Left lung (tissue), 10 donors: ENCODE results near the gene TMUB2. TPM values are rescaled to one million over a fixed set of nuclear protein-coding genes. Genes with fewer than 3 reads are reported as not detected.
"Not testable (repeated sequence)": the region's sequence is repeated elsewhere in the genome, so short reads cannot be mapped to it uniquely, and the experiment has no call there.

ENCODE experiments used
- ATAC-seq: fragments of 200-7000 bp; cut with Tn5 transposase; one replicate; pipeline ENCODE4 v1.9.1; 2020; ENCODE audit warnings: moderate library complexity
- DNase-seq, 4 donors: peaks; one replicate each; pipeline ENCODE4 v3.0.0-alpha.2; 2013 to 2020
- H3K27ac ChIP-seq, 2 donors: fragments of 200-600 bp; sonication (generic) in 1 of 2; one replicate each; pipeline versions ENCODE4 v1.5.0 to v1.8.0; 2020 to 2021
- H3K27me3 ChIP-seq, 2 donors: fragments of 200-600 bp; sonication (generic) in 1 of 2; one replicate each; pipeline versions ENCODE4 v1.5.0 to v1.8.0; 2020 to 2021
- H3K36me3 ChIP-seq, 2 donors: fragments of 200-600 bp; sonication (generic) in 1 of 2; one replicate each; pipeline versions ENCODE4 v1.5.0 to v1.8.0; 2020 to 2021
- H3K4me1 ChIP-seq, 2 donors: fragments of 200-600 bp; one replicate each; pipeline ENCODE4 v1.8.0; 2021
- H3K4me3 ChIP-seq, 2 donors: fragments of 200-600 bp; sonication (generic) in 1 of 2; one replicate each; pipeline versions ENCODE4 v1.5.0 to v1.8.0; 2020 to 2021; ENCODE audit warnings: mild to moderate bottlenecking in 1 of 2
- H3K9me3 ChIP-seq, 2 donors: fragments of 200-600 bp; sonication (generic) in 1 of 2; one replicate each; pipeline versions ENCODE4 v1.5.0 to v1.8.0; 2020 to 2021
- intact Hi-C, 2 donors: fragments of 100-400 bp; cut with DNase I; formaldehyde crosslinking; loops; one replicate each; pipeline versions ENCODE4 v1.11.2 to v1.14.2; 2022
- polyA plus RNA-seq, 6 donors: library from polyadenylated mRNA; unstranded; fragments of 120-200 nt; gene quantifications; one replicate each; pipeline ENCODE4 v1.2.1, GENCODE V29; 2013; ENCODE audit not compliant: insufficient read length in 6 of 6
- total RNA-seq, 2 donors: library from RNA; stranded (reverse); fragmentation: NEBNext Ultra II Directional; extraction: Animal tissue kit (Norgen Biotek cat#: 25700); gene quantifications; one replicate each; pipeline ENCODE4 v1.2.1, GENCODE V29; 2021
- TF ChIP-seq, protein P1 (sequence below), 2 donors: fragments of 200-600 bp; sonication (generic) in 1 of 2; IDR thresholded peaks; one replicate each; pipeline versions ENCODE4 v1.5.0 to v1.8.0; 2021; ENCODE audit warnings: antibody characterized with exemption in 2 of 2
- donor health status: DM: no; HTN: yes; CAD: no.
- donor health status: DM: no; HTN: no; CAD: no.

Gene TMUB2
- total and polyA plus RNA-seq, 8 donors, result 33.6 to 56.7 (median 52.1) TPM

DNA sequence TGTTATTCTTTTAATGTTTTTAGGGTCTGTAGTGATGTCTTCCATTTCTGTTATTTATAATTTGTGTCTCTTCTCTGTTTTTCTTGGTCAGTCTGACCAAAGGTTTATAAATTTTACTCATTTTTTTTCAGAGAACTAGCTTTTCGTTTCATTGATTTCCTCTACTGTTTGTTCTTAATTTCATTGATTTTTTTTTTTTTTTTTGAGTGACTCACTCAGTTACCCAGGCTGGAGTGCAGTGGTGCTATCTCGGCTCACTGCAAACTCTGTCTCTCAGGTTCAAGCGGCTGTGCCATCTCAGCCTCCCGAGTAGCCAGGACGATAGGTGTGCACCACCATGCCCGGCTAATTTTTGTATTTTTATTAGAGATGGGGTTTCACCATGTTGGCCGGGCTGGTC is 45.3 kb downstream of the TMUB2 start:
- TF ChIP-seq, protein P1, sequence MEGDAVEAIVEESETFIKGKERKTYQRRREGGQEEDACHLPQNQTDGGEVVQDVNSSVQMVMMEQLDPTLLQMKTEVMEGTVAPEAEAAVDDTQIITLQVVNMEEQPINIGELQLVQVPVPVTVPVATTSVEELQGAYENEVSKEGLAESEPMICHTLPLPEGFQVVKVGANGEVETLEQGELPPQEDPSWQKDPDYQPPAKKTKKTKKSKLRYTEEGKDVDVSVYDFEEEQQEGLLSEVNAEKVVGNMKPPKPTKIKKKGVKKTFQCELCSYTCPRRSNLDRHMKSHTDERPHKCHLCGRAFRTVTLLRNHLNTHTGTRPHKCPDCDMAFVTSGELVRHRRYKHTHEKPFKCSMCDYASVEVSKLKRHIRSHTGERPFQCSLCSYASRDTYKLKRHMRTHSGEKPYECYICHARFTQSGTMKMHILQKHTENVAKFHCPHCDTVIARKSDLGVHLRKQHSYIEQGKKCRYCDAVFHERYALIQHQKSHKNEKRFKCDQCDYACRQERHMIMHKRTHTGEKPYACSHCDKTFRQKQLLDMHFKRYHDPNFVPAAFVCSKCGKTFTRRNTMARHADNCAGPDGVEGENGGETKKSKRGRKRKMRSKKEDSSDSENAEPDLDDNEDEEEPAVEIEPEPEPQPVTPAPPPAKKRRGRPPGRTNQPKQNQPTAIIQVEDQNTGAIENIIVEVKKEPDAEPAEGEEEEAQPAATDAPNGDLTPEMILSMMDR (IDR thresholded peaks at IDR 0.05), result no peak
- no peak for ATAC-seq
- H3K4me3 ChIP-seq, result no peak overlapping the region
- H3K27ac ChIP-seq, result no peak overlapping the region
- no peaks in the 10 kb centered on the region for H3K27me3 ChIP-seq
- H3K9me3 ChIP-seq, result no peaks in the 10 kb centered on the region
- H3K4me1 ChIP-seq, result no peaks in the 10 kb centered on the region
- intact Hi-C loops, result no loop called here
- DNase-seq, result no peak
- H3K36me3 ChIP-seq, result no peaks in the 10 kb centered on the region

DNA sequence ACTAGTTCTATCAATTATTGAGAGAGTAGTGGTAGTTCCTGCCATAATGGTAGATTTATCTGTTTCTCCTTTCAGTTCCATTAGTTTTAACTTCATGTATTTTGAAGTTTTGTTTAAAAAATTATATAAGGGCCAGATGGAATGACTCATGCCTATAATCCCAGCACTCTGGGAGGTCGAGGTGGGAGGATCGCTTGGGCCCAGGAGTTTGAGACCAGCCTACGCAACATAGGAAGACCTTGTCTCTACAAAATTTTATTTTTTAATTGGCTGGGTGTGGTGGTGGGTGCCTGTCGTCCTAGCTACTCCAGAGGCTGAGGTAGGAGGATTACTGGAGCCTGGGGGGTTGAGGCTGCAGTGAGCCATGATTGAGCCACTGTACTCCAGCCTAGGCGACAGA is 46.8 kb downstream of the TMUB2 start:
- no peaks in the 10 kb centered on the region for H3K9me3 ChIP-seq
- H3K27me3 ChIP-seq, result no peaks in the 10 kb centered on the region
- no peak overlapping the region for H3K4me3 ChIP-seq
- ATAC-seq (no peak), DNase-seq (no peak)
- intact Hi-C loops, result no loop called here
- TF ChIP-seq, protein P1 (IDR thresholded peaks at IDR 0.05), result no peak
- H3K4me1 ChIP-seq, result no peaks in the 10 kb centered on the region
- no peaks in the 10 kb centered on the region for H3K36me3 ChIP-seq
- H3K27ac ChIP-seq, result no peak overlapping the region

DNA sequence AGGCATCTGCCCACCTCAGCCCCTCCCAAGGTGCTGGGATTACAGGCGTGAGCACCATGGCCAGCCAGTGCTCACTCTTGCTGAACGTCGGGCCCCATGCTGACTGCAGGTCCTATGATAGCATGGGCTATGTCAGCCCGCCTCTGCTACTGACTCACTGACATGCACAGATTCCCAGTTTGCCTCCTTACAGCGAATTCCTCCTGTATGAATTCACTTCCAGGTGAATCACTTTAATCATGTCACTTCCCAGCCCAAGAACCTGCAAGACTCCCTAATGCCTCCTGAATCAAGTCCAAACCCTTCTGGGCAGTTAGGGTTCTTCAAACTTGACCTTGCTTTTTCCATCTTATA is 48.8 kb downstream of the TMUB2 start:
- DNase-seq (no peak), ATAC-seq (no peak)
- TF ChIP-seq, protein P1 (IDR thresholded peaks at IDR 0.05), result no peak
- H3K27ac ChIP-seq, result no peak overlapping the region
- intact Hi-C loops, result no loop called here
- H3K27me3 ChIP-seq, result no peaks in the 10 kb centered on the region
- H3K4me1 ChIP-seq, result no peaks in the 10 kb centered on the region
- H3K36me3 ChIP-seq, result no peaks in the 10 kb centered on the region
- no peak overlapping the region for H3K4me3 ChIP-seq
- no peaks in the 10 kb centered on the region for H3K9me3 ChIP-seq

DNA sequence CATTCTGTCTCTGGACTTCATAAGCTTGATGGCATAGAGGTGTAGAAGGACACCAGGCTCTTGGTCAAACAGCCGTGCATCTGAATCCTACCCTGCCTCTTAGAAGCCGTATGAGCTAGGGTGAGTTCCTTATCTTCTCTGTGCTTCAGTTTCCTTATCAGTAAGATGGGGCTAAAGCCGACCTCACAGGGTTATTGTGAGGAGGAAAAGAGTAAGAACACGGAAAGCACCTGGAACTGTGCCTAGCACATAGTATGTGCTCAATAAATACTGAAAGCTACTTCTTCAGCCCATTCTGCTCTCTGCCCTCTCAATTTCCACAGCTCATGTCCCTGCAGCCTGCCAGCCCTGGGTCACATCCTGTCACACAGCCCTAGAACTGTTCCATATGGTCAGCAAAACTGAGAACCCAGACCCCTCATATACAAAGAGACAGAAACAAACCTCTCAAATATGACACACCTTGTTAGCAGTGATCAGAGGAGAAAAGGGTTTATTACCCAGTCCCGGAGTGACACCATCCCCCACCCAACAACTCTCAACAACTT is 49.7 kb downstream of the TMUB2 start:
- H3K9me3 ChIP-seq, result no peaks in the 10 kb centered on the region
- ATAC-seq (no peak), DNase-seq (no peak)
- no peaks in the 10 kb centered on the region for H3K27me3 ChIP-seq
- TF ChIP-seq, protein P1 (IDR thresholded peaks at IDR 0.05), result no peak
- no peak overlapping the region for H3K27ac ChIP-seq
- H3K4me3 ChIP-seq, result no peak overlapping the region
- H3K36me3 ChIP-seq, result no peaks in the 10 kb centered on the region
- H3K4me1 ChIP-seq, result no peaks in the 10 kb centered on the region
- intact Hi-C loops, result no loop called here

DNA sequence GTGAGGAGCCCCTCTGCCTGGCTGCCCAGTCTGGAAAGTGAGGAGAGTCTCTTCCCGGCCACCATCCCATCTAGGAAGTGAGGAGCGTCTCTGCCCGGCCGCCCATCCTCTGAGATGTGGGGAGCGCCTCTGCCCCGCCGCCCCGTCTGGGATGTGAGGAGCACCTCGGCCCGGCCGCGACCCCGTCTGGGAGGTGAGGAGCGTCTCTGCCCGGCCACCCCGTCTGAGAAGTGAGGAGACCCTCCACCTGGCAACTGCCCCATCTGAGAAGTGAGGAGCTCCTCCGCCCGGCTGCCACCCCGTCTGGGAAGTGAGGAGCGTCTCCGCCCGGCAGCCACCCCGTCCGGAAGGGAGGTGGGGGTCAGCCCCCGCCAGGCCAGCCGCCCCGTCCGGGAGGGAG is 51.1 kb downstream of the TMUB2 start:
- H3K4me3 ChIP-seq, DNase-seq, H3K27ac ChIP-seq, H3K4me1 ChIP-seq, ATAC-seq, H3K27me3 ChIP-seq, H3K36me3 ChIP-seq, intact Hi-C loops, H3K9me3 ChIP-seq: not testable (repeated sequence)

DNA sequence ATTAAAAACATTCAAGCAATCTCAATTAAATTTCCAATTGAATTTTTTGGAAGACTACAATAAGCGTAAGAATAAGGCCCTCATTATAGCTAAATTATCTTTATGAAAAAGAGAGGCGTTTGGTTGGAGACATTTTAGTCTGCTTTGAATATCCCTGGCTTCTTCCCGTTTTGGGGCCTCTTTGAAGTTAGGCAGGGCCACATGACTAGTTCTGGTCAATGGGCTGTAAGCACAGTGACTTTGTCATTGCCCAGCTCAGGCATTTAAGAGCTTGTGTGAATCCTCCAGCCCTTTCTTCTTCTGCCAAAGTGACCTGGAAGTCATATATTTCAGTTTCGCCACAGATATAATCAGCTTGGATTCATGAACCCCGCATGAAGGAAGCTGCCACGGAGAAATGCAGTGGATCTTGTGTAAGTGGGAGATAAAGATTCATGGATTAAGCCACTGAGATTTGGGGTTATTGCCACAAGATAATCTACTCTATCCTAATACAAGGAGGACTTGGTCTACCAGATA is 54.4 kb downstream of the TMUB2 start:
- Histone ChIP-seq H3K9me3 (no peaks in the 10 kb centered on the region), H3K36me3 (no peaks in the 10 kb centered on the region), H3K27ac (no peak overlapping the region), H3K4me1 (peaks cover 0 to 10% of the 10 kb centered on the region in 2 donors), H3K27me3 (no peaks in the 10 kb centered on the region), H3K4me3 (no peak overlapping the region)
- DNase-seq, result no peak
- TF ChIP-seq, protein P1 (IDR thresholded peaks at IDR 0.05), result no peak
- intact Hi-C loops, result no loop called here
- ATAC-seq, result no peak
